Fibroblast of the conjunctiva (primary cell): ENCODE data around the gene TRIM42.

Experiments
- DNase-seq: peaks from one replicate; pipeline ENCODE4 v3.0.0-alpha.2; 2010; ENCODE audit warnings: low read depth

TRIM42 gene

GRCh38 chr3:140710711-140711389, 33.0 kb downstream of the TRIM42 start:
- DNase-seq = no peak

GRCh38 chr3:140711390-140712035, 33.6 kb downstream of the TRIM42 start:
- DNase-seq = no peak

- no peak for DNase-seq
Observed at GRCh38 chr3:140712301-140712700, 34.4 kb downstream of the TRIM42 start.

GRCh38 chr3:140715035-140715434, 37.2 kb downstream of the TRIM42 start:
- no peak for DNase-seq

GRCh38 chr3:140717921-140718320, 40.1 kb downstream of the TRIM42 start:
- peak; percentile 36 for DNase-seq

GRCh38 chr3:140719841-140720614, 42.2 kb downstream of the TRIM42 start:
- DNase-seq = peak; percentile 85

GRCh38 chr3:140723576-140723975, 45.7 kb downstream of the TRIM42 start:
- DNase-seq = no peak

- no peak for DNase-seq
Observed at GRCh38 chr3:140724856-140725812, 47.3 kb downstream of the TRIM42 start.

GRCh38 chr3:140726066-140726465, 48.2 kb downstream of the TRIM42 start:
- no peak for DNase-seq

GRCh38 chr3:140727886-140728285, 50.0 kb downstream of the TRIM42 start:
- DNase-seq = no peak

- no peak for DNase-seq
Observed at GRCh38 chr3:140731440-140732119, 53.7 kb downstream of the TRIM42 start.

GRCh38 chr3:140733623-140734022, 55.8 kb downstream of the TRIM42 start:
- no peak for DNase-seq

- DNase-seq = peak; percentile 42
Observed at GRCh38 chr3:140736863-140737460, 59.1 kb downstream of the TRIM42 start.

GRCh38 chr3:140742116-140742515, 64.3 kb downstream of the TRIM42 start:
- no peak for DNase-seq

- DNase-seq = no peak
Observed at GRCh38 chr3:140748171-140748570, 70.3 kb downstream of the TRIM42 start.

GRCh38 chr3:140748903-140749302, 71.0 kb downstream of the TRIM42 start:
- no peak for DNase-seq
